NCI-H1694 treated with DMSO at 0.1 percent for 48 hours (cell line): ENCODE measurements around the gene ITPA.
A peak's percentile ranks its signal among the peaks of the same experiment; 100 is the strongest.
"Not testable (repeated sequence)": the region's sequence is repeated elsewhere in the genome, so short reads cannot be mapped to it uniquely, and the experiment has no call there.

ENCODE experiments used
- DNase-seq: peaks from one replicate; lab custom pipeline; 2025; lab: John Stamatoyannopoulos, UW

ITPA gene

GRCh38 chr20:3199976-3200755 is 9.1 kb upstream of the ITPA start:
- no peak for DNase-seq

- no peak for DNase-seq
Measured at GRCh38 chr20:3202965-3203314, 6.4 kb upstream of the ITPA start.

- no peak for DNase-seq
Measured at GRCh38 chr20:3203315-3204123, 5.8 kb upstream of the ITPA start.

GRCh38 chr20:3204124-3204794 is 5.0 kb upstream of the ITPA start, which contains the start of gene DDRGK1:
TSS of gene DDRGK1 (minus strand) at chr20:3204682. CDS start at chr20:3204627, 55 bp downstream.
- peak; percentile 88 for DNase-seq

GRCh38 chr20:3208786-3209256 is 477 bp upstream of the ITPA start:
- DNase-seq = no peak

- no peak for DNase-seq
Measured at GRCh38 chr20:3209946-3210317, 634 bp downstream of the ITPA start.

GRCh38 chr20:3210346-3210745 is 1.0 kb downstream of the ITPA start:
- DNase-seq = no peak

GRCh38 chr20:3213226-3213625 is 3.9 kb downstream of the ITPA start:
- no peak for DNase-seq

- DNase-seq = not testable (repeated sequence)
Measured at GRCh38 chr20:3215359-3215917, 6.1 kb downstream of the ITPA start.

GRCh38 chr20:3218307-3218988 is 9.2 kb downstream of the ITPA start:
- DNase-seq = peak; percentile 24

GRCh38 chr20:3221398-3222226 is 12.3 kb downstream of the ITPA start:
- no peak for DNase-seq

- peak; percentile 34 for DNase-seq
Measured at GRCh38 chr20:3222635-3223600, 13.6 kb downstream of the ITPA start.

GRCh38 chr20:3223651-3223993 is 14.3 kb downstream of the ITPA start:
- no peak for DNase-seq

- DNase-seq = no peak
Measured at GRCh38 chr20:3223994-3224680, 14.8 kb downstream of the ITPA start.

- DNase-seq = no peak
Measured at GRCh38 chr20:3224681-3225421, 15.6 kb downstream of the ITPA start.

- DNase-seq = no peak
Measured at GRCh38 chr20:3226093-3226492, 16.8 kb downstream of the ITPA start.

GRCh38 chr20:3226864-3227263 is 17.6 kb downstream of the ITPA start:
- DNase-seq = no peak

- DNase-seq = no peak
Measured at GRCh38 chr20:3227506-3227905, 18.2 kb downstream of the ITPA start.
